HG03025 (cell line): ENCODE results near the gene CDH23.

Source experiments
- ATAC-seq: cut with Tn5 transposase; IDR thresholded peaks from one replicate; pipeline ENCODE4 v1.9.1; 2021; ENCODE audit warnings: mild to moderate bottlenecking, moderate library complexity; ENCODE audit not compliant: unreplicated experiment, low FRiP score

Gene CDH23

GRCh38 chr10:71757399-71757922 is 360.7 kb downstream of the CDH23 start:
- ATAC-seq, result no peak

GRCh38 chr10:71761105-71761511 is 364.4 kb downstream of the CDH23 start:
- ATAC-seq, result no peak

- ATAC-seq, result no peak
These were observed 364.9 kb downstream of the CDH23 start for GRCh38 chr10:71761541-71762113.

GRCh38 chr10:71762324-71762723 is 365.6 kb downstream of the CDH23 start:
- no peak for ATAC-seq

GRCh38 chr10:71763352-71764127 is 366.8 kb downstream of the CDH23 start:
- ATAC-seq, result no peak

- ATAC-seq, result no peak
These were observed 368.6 kb downstream of the CDH23 start for GRCh38 chr10:71765176-71765904.

GRCh38 chr10:71765906-71766716 is 369.4 kb downstream of the CDH23 start:
- no peak for ATAC-seq

- ATAC-seq, result no peak
These were observed 370.1 kb downstream of the CDH23 start for GRCh38 chr10:71766717-71767419.

- no peak for ATAC-seq
These were observed 370.8 kb downstream of the CDH23 start for GRCh38 chr10:71767420-71768035.

GRCh38 chr10:71769279-71769823 is 372.6 kb downstream of the CDH23 start:
- no peak for ATAC-seq

- ATAC-seq, result no peak
These were observed 373.5 kb downstream of the CDH23 start for GRCh38 chr10:71770255-71770654.

GRCh38 chr10:71770789-71771188 is 374.1 kb downstream of the CDH23 start:
- ATAC-seq, result no peak

- no peak for ATAC-seq
These were observed 374.5 kb downstream of the CDH23 start for GRCh38 chr10:71771204-71771603.

GRCh38 chr10:71771821-71772617 is 375.3 kb downstream of the CDH23 start:
- ATAC-seq, result no peak

- ATAC-seq, result no peak
These were observed 376.1 kb downstream of the CDH23 start for GRCh38 chr10:71772832-71773220.

- ATAC-seq, result peak; percentile 39
These were observed 376.7 kb downstream of the CDH23 start, which contains the start of gene VSIR for GRCh38 chr10:71773221-71773971. Gene VSIR, minus strand, starts transcription at chr10:71773520. Its CDS starts 81 bp downstream, at chr10:71773439.

- no peak for ATAC-seq
These were observed 378.4 kb downstream of the CDH23 start for GRCh38 chr10:71774916-71775702.
